K562 (cell line): ENCODE measurements around the gene ZNRD2. TPM values are rescaled to one million over a fixed set of nuclear protein-coding genes. Genes with fewer than 3 reads are reported as not detected.

Experiments
- SAFB2 ChIP-seq: fragments of 200-400 bp; formaldehyde crosslinking; IDR thresholded peaks from 2 replicates; pipeline ENCODE4 v1.6.1; 2018; ENCODE audit warnings: borderline replicate concordance, low read length, low read depth, moderate library complexity; ENCODE audit not compliant: severe bottlenecking
- TAF1 ChIP-seq: IDR thresholded peaks from 2 replicates; pipeline ENCODE4 v1.6.1; 2011; ENCODE audit warnings: mild to moderate bottlenecking, low read length, moderate library complexity; ENCODE audit not compliant: insufficient read depth, control insufficient read depth, severe bottlenecking; ENCODE audit errors: extremely low read depth
- U2AF1 ChIP-seq: fragments of 200-400 bp; formaldehyde crosslinking; optimal IDR thresholded peaks from 2 replicates; pipeline ENCODE3; 2017; ENCODE audit warnings: mild to moderate bottlenecking, low read depth, low read length, moderate library complexity
- ZBTB7A ChIP-seq: IDR thresholded peaks from 2 replicates; pipeline ENCODE4 v1.6.1; 2011; ENCODE audit warnings: low read depth, mild to moderate bottlenecking, low read length, moderate library complexity, borderline replicate concordance; ENCODE audit not compliant: control insufficient read depth
- ZNF133 ChIP-seq: fragments of 250-450 bp; sonication (Bioruptor Pico); IDR thresholded peaks from 2 replicates; pipeline ENCODE4 v1.4.0; 2020; ENCODE audit warnings: mild to moderate bottlenecking
- polyA plus RNA-seq, 8 experiments: library from polyadenylated mRNA; depleted of rRNA in 4 of 8; stranded (reverse) in 5 of 8; unstranded in 3 of 8; fragments of >200 nt; fragmentation: Nextera tagmentation in 2 of 8; fragmentation: Illumina TruSeq in 1 of 8; extraction: Ambion mirVana in 2 of 8; extraction: Trizol in 1 of 8; gene quantifications; 2 replicates each; pipeline versions ENCODE4 v1.2.1 to v1.2.3, GENCODE V29; 2011 to 2014; ENCODE audit warnings: inconsistent platforms in 1 of 8, missing spikeins in 1 of 8
- total RNA-seq, 7 experiments: library from RNA; depleted of rRNA in 6 of 7; stranded (reverse); fragments of >200 nt in 6 of 7; fragmentation: Illumina TruSeq in 2 of 7; extraction: Trizol in 2 of 7; gene quantifications; 2 replicates each; pipeline versions ENCODE4 v1.2.1 to v1.2.3, GENCODE V29; 2011 to 2021; ENCODE audit warnings: low replicate concordance in 1 of 7
- TF ChIP-seq, protein P1 (sequence below): sonication (generic); formaldehyde crosslinking; IDR thresholded peaks from 2 replicates; pipeline ENCODE4 v1.8.0; 2022; ENCODE audit warnings: mild to moderate bottlenecking, missing genetic modification reagents
- TF ChIP-seq, protein P2 (sequence below): fragments of 450-650 bp; formaldehyde crosslinking; IDR thresholded peaks from 2 replicates; pipeline ENCODE4 v1.4.0; 2022; ENCODE audit warnings: missing genetic modification characterization
- TF ChIP-seq, protein P3 (sequence below): sonication (generic); formaldehyde crosslinking; IDR thresholded peaks from 2 replicates; pipeline ENCODE4 v1.8.0; 2022; ENCODE audit warnings: mild to moderate bottlenecking, low read depth, missing genetic modification reagents

The ZNRD2 gene
- total and polyA plus RNA-seq, 9 of the 15 experiments (the other 6 are each of a cell fraction or from before 2014, with no cell fraction given) = 13.4 to 129 (median 60.4) TPM

DNA sequence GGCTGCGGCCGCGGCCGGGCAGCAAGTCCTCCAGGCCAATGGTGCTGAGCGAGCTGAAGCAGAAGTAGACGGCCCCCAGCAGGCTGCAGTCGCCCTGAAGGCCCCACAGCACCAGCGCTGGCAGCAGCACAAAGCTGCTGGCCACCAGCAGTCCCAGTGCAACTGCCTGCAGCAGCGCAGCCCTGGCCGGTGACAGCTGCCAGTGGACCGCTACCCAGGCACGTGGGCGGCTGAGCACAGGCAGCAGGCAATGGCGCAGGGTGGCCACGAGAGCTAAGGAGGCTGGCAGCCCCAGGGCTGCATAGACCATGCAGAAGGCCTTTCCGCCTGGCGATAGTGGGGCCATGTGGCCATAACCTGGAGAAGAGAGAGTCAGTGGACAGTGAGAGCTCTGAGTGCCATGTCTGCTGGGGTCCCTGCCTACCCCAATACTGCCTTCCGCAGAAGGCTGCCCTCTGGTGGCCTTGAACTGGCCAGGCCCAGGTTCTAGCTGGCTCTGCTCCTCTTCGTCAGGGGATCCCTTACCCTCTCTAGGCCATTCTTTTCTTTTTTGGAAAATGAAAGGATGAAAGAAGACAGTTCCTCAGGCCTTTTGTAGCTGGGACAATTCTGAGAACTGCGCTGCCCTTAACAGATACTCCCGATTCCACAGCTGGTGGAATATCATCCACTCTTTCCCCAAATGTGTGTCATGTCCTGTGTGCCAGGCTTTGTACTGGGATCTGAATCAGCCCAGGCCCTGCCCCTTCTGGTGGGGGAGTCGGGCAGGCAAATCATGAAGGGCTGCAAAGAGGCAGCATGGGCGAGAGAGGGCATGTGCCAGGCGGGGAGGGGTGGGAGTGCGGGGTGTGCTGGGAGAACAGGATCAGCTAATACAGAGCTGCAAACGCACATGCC, 23.5 kb downstream of the ZNRD2 start (continued):
- TF ChIP-seq, protein P1, sequence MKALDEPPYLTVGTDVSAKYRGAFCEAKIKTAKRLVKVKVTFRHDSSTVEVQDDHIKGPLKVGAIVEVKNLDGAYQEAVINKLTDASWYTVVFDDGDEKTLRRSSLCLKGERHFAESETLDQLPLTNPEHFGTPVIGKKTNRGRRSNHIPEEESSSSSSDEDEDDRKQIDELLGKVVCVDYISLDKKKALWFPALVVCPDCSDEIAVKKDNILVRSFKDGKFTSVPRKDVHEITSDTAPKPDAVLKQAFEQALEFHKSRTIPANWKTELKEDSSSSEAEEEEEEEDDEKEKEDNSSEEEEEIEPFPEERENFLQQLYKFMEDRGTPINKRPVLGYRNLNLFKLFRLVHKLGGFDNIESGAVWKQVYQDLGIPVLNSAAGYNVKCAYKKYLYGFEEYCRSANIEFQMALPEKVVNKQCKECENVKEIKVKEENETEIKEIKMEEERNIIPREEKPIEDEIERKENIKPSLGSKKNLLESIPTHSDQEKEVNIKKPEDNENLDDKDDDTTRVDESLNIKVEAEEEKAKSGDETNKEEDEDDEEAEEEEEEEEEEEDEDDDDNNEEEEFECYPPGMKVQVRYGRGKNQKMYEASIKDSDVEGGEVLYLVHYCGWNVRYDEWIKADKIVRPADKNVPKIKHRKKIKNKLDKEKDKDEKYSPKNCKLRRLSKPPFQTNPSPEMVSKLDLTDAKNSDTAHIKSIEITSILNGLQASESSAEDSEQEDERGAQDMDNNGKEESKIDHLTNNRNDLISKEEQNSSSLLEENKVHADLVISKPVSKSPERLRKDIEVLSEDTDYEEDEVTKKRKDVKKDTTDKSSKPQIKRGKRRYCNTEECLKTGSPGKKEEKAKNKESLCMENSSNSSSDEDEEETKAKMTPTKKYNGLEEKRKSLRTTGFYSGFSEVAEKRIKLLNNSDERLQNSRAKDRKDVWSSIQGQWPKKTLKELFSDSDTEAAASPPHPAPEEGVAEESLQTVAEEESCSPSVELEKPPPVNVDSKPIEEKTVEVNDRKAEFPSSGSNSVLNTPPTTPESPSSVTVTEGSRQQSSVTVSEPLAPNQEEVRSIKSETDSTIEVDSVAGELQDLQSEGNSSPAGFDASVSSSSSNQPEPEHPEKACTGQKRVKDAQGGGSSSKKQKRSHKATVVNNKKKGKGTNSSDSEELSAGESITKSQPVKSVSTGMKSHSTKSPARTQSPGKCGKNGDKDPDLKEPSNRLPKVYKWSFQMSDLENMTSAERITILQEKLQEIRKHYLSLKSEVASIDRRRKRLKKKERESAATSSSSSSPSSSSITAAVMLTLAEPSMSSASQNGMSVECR = no peak
- TF ChIP-seq U2AF1 = no peak
- TF ChIP-seq, protein P2, sequence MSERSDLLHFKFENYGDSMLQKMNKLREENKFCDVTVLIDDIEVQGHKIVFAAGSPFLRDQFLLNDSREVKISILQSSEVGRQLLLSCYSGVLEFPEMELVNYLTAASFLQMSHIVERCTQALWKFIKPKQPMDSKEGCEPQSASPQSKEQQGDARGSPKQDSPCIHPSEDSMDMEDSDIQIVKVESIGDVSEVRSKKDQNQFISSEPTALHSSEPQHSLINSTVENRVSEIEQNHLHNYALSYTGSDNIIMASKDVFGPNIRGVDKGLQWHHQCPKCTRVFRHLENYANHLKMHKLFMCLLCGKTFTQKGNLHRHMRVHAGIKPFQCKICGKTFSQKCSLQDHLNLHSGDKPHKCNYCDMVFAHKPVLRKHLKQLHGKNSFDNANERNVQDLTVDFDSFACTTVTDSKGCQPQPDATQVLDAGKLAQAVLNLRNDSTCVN (CRISPR knock-in tag) = no peak
- TF ChIP-seq SAFB2 = no peak
- TF ChIP-seq ZNF133 (CRISPR knock-in tag) = no peak
- TF ChIP-seq ZBTB7A = peak; percentile 64; the same call in 1 of the 2 replicates
- TF ChIP-seq, protein P3, sequence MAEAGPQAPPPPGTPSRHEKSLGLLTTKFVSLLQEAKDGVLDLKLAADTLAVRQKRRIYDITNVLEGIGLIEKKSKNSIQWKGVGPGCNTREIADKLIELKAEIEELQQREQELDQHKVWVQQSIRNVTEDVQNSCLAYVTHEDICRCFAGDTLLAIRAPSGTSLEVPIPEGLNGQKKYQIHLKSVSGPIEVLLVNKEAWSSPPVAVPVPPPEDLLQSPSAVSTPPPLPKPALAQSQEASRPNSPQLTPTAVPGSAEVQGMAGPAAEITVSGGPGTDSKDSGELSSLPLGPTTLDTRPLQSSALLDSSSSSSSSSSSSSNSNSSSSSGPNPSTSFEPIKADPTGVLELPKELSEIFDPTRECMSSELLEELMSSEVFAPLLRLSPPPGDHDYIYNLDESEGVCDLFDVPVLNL (CRISPR knock-in tag) = no peak
- TF ChIP-seq TAF1 = no peak
